HG02885 (cell line): ENCODE measurements around the gene RER1.

Source experiments
- ATAC-seq: cut with Tn5 transposase; IDR thresholded peaks from one replicate; pipeline ENCODE4 v1.9.1; 2021; ENCODE audit warnings: mild to moderate bottlenecking; ENCODE audit not compliant: unreplicated experiment, poor library complexity

The RER1 gene

DNA sequence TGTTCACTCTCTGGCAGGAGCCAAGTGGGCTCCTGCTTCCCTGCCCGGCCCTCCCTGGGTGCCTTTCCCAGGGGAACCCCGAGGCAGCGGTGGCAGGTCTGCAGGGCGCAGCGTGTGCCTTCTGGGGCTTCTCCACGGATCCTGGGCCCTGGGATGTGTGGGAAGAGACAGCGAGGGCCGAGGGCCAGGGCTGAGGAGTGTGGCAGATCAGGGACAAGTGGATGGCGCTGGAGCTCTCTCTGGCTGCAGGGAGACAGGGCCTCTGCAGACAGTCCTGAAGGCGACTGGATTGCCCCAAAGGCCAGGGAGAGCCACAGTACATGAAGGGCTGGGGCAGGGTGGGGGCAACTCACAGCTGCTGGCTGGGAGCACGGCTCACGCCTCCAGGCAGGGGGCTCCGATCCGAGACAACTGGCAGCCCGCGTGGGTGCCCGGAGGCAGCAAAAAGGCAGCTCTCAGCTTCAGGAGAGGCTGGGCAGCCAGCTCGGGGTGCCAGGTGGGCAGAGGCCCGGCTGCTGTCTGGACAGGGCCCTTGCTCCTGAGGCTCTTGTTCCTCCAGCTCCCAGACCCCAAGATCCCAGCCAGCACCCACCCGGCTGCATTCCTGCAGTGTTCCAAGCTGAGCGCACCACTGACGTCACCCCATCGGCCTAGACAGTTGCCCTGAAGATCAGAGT is 16.3 kb upstream of the RER1 start:
- ATAC-seq = no peak

DNA sequence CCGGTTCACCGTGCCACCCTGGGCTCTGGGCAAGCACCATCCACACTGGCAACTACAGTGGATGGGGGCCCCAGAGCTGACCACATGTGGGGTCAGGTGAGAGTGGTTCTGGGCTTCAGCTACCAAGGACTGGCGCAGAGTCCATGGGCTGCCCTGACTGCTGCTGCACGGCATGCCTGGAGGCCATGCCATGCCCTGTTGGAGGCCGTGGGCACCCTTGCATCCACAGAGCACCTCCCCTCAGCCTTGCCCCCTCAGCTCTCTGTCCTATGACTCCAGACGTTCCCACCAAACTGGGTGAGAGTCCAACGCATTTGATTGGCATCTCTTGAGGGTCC is 15.7 kb upstream of the RER1 start:
- no peak for ATAC-seq

DNA sequence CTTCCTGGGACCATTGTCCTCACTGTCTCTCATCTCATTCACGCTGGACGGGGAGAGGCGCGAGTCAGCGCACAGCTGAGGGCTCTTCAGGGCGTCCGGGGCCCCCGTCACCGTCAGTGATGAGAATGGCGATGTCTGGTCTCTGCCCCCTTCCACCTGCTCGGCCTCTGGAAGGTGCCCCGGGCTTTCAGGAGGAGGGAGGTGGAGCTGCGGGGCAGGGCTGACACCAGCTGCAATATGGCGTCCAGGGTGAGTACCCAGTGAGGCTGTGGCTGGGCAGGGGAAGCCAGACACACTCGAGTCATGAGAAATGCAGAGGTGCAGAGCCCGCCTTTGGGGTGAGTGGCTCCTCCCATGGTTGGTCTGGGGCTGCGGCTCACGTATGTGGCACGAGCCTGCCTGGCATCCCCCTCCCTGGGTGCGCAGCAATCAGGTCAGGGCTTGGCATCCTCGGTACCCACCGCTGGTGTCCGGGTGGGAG is 15.3 kb upstream of the RER1 start:
- no peak for ATAC-seq

- ATAC-seq = no peak
Measured at GRCh38 chr1:2376931-2377672, 14.5 kb upstream of the RER1 start.

DNA sequence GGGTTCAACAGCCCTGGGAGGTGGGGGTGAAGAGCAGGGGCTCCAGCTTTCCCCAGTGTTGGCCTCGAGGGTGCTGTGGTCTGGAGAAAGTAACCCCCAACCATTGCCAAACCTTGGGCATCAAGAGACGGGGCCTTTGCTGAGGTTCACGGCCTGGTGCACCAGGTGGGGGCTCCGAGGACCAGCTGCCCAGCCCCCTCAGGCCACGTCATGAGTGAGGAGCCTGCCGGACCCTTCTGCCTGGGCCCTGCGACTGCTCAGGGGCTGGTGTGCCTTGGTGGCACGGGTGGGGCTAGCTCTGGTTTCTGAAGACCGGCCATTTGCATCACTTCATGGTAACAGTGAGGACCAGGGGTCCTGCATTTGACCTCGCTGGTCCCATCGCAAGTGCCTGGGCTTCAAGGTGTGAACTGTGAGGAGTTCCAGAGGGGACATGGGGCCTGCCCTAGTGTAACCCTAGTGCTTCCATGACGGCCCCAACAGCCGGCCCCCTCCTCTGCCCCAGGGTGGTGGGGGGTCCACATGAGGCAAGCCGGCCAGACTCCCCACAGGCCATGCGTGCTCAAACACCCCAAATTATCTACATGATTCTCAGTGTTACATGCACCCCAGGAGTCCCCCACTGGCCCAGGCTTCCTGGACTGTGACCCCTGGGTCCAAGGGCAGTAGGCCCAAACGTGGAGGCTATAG is 13.7 kb upstream of the RER1 start:
- ATAC-seq = no peak

- no peak for ATAC-seq
Measured at GRCh38 chr1:2378441-2378851, 13.2 kb upstream of the RER1 start.

DNA sequence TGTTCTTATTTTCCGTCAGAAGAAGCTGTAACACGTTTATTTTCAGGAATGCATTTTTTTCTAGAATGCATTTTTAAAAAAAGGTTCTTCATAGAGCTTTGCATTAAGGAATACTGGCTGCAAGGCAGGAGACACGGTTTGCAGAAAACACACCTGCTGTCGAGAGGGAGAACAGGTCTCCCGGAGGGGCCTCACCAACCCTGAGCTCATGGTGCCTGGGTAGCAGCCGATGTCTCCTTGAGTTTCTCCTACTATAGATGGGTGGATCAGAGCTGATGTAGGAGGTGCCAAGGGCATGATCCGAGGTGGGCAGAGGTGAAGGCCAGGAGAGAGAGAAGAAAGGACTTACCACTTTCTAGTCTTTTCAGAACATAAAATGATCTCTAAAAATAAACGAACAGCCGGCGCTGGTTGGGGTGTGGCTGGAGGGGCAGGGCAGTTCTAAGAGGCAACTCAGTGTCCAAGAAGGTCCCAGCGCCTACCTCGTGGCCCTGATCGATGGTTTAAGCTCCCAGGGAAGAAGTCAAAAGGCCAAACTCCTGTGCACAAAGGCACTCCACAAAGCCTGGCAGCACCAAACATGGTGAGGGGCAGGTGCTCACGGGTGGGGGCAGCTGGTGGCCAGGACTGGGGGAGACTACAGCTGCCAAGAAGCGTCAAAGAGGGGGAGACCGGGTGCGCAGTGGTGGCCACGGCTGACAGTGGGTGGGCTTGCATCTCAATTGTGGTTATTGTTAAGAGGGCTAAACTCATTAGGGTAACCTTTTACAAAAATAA is 12.5 kb upstream of the RER1 start:
- no peak for ATAC-seq

- no peak for ATAC-seq
Measured at GRCh38 chr1:2379733-2380404, 11.8 kb upstream of the RER1 start.

DNA sequence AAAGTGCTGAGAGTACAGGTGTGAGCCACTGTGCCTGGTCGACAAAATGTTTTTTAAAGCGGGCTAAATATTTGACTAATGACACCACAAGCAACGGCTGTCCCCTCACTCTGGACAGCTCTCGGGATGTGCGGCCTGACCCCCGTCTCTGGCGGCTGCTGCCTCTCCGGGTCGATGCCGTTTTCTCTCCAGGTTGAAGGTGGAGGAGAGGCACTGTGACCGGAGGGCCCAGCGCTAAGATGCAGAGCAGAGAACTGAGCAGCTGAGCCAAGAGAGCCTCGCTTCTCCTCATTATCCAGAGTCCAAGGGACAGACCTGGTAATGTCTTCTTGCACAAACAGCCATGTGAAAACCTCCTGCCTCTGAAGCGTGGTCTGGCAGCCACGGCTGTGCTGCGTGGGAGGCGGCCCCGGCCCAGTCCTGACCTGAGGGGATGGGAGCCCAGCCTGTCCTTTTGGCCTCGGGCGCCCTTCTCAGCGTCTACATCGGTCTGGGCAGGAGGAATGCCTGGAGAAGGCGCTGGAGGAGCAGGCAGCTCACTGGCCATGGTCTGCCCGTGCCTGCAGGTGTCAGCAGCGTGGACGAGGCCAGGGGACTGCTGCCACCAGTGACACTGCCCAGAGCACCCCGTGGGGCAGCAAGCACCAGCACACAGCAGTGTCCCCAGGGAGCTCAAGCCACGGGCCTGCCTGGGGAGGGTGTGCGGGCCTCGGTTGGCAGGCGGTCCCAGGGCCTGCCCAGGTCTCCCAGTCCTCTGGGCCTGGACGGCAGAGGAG is 10.6 kb upstream of the RER1 start:
- ATAC-seq = no peak

DNA sequence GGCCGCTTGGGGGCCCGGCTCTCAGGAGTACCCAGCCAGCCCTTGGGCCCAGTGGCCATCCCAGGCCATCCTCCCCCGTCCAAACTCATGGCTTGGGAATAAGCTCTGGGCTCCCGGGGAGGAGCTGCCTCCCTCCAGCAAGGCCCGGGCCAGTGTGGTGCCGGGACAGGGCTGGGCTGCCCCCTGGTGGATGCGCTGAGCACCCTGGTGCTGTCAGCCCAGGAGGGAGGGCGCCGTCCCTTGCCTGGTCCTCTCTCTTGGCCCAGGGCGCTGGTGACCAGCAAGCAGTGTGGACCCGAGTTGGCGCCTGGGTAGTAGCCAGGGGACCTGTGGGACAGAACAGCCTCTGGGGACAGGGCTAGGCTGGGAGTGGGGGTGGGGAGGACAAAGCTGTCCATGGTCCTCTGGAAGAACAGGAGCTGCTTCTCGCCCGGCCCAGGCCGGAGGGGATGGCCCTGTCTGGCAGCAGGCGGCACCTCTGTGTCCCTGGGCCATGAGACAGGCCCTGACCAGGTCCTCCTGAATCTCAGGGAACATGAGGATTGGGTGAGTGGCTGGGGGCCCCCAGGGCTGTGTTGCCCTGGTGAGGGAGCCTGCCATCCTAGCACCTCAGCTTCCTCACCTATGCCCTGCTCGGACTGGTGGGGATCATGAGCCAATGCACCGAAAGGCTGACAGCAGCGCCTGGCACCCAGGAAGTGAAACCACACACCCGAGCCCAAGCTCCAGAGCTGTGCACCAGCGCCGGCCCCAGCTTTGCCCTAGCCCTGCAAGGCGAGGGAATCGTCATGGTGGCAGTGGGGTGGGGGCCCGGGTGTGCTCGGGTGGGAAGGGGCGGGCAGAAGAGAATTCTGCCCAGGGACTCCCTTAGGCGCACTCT is 9.7 kb upstream of the RER1 start:
- ATAC-seq = no peak

- no peak for ATAC-seq
Measured at GRCh38 chr1:2382621-2383361, 8.8 kb upstream of the RER1 start.

- ATAC-seq = no peak
Measured at GRCh38 chr1:2383576-2383975, 8.1 kb upstream of the RER1 start.

DNA sequence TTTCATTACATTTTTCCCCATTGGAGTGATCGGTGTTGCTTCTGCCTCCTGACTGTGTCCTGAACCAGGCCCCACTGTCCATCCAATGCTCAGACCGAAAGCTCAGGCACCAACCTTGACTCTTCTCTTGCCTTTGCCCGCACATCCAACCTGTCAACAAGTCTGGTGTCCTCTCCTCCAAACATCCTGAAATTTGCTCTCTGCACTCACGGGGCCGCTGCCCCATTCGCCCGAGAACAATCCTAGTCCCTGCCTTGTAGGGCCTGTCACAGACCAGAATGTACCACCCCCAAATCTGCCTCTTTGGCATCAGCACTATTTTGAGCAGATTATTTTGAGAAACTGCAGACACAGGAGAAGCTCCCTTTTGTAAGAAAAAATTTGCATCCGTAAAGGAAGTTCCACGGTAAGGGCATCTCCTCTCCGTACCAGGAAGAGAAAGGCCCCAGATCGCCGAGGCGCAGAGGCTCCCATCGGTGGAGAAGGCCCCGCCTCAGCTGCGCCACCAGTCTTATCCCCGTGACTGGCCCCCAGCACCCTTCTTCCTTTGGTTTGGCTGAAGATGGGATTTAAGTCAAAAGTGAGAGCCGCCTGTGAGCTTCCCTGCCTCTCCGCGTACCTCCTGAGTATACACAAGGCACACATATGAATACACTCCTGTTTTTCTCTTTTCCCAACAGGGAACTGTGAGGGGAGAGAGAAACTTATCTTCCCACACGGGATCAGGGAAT is 7.3 kb upstream of the RER1 start:
- no peak for ATAC-seq

DNA sequence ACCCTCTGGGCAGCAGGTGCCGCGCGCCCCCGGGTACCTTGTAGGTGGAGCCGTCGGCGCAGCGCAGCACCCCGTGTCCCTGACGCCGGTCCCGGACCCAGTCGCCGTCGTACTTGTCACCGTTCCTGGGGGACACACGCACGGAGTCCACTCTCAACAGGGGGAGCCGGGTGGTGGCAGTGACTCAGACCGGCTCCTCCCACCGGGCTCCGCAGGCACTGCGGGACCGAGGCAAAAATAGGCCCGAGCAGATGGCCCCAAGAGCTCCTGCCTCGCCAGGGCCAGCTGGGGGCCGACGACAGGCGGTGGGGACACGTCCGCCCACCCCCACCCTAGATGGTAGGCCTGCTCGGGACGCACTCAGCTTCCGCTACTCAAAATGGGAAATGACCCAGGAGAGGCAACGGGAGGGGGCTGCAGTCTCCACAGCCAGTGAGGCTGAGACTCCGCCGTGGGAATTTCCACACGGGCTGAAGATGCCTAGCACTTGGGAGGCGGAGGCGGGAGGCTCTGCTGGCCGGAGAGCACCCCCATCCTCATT is 6.6 kb upstream of the RER1 start:
- ATAC-seq = no peak

- ATAC-seq = no peak
Measured at GRCh38 chr1:2385606-2386280, 5.9 kb upstream of the RER1 start.
